Measurements from ENCODE around the gene MEPE.
"Not testable (repeated sequence)": the region's sequence is repeated elsewhere in the genome, so short reads cannot be mapped to it uniquely, and the experiment has no call there.

MEPE gene

GRCh38 chr4:87886083-87886482 is 53.3 kb downstream of the MEPE start:
- no peak for DNase-seq

- not testable (repeated sequence) for DNase-seq
These were observed 58.0 kb downstream of the MEPE start for GRCh38 chr4:87890753-87891152.

GRCh38 chr4:87895964-87896621 is 63.3 kb downstream of the MEPE start:
- DNase-seq, result no peak

Data from hematopoietic multipotent progenitor cell treated with erythropoietin and hydrocortisone succinate and interleukin-3 and kit ligand, for 8 days (in vitro differentiated cells).